GM18517 (cell line): ENCODE results near the gene GABPB1.
"Not testable (repeated sequence)": the region's sequence is repeated elsewhere in the genome, so short reads cannot be mapped to it uniquely, and the experiment has no call there.

Source experiments
- ATAC-seq: cut with Tn5 transposase; IDR thresholded peaks from one replicate; pipeline ENCODE4 v1.9.1; 2021; ENCODE audit warnings: mild to moderate bottlenecking, moderate library complexity; ENCODE audit not compliant: unreplicated experiment

GABPB1 gene

GRCh38 chr15:50354838-50355618 is at the start of gene GABPB1:
TSS of gene GABPB1 (minus strand) at chr15:50355198. CDS start at chr15:50309798, 45,400 bp downstream.
- peak; percentile 39 for ATAC-seq

DNA sequence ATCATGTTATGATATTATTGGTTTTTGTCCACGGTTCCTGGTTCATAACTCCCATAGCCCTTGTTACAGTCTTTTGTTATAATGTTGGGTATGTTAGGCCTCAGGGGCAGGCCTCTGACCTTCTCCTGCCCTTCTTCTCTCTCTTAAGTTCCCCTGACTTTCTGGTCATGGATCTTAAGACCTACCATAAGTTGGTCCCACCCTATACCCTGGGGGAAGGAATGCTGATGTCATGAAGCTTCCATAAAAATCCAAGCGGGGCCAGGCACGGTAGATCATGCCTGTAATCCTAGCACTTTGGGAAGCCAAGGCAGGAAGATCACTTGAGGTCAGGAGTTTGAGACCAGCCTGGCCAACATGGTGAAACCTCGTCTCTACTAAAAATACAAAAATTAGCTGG is 36.6 kb upstream of the GABPB1 start:
- not testable (repeated sequence) for ATAC-seq

- ATAC-seq, result no peak
Measured at GRCh38 chr15:50390554-50391264, 35.7 kb upstream of the GABPB1 start.

- ATAC-seq, result not testable (repeated sequence)
Measured at GRCh38 chr15:50382408-50382807, 27.4 kb upstream of the GABPB1 start.

DNA sequence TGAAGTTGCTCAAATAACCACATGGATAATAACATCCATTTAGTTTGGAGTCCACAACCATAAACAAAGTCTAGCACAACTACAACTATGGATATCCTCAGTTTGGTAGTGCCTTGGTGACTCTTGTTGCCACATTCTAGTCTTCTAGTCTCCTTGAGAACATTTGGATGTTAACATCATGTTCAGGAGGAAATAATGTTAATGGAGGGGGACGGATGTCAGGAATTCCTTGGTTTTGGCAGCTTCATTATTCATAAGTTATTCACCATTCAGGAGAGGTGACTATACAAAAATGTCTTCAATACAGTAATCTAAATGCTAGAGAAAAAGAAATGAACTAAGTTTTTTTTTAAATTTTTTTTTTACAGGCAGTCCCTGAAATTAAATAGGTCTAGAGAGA is 26.4 kb upstream of the GABPB1 start:
- ATAC-seq, result no peak

- ATAC-seq, result no peak
Measured at GRCh38 chr15:50380089-50380488, 25.1 kb upstream of the GABPB1 start.

DNA sequence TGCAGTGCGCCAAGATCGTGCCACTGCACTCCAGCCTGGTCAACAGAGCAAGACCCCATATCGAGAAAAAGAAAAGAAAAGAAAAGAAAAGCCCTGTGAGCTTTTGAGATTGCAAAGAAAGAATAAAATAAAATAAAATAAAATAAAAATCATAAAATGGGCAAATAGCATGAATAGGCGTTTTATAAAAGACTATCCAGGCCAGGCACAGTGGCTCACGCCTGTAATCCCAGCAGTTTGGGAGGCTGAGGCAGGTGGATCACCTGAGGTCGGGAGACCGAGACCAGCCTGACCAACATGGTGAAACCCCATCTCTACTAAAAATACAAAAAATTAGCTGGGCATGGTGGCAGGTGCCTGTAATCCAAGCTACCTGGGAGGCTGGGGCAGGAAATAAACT is 24.4 kb upstream of the GABPB1 start:
- not testable (repeated sequence) for ATAC-seq

DNA sequence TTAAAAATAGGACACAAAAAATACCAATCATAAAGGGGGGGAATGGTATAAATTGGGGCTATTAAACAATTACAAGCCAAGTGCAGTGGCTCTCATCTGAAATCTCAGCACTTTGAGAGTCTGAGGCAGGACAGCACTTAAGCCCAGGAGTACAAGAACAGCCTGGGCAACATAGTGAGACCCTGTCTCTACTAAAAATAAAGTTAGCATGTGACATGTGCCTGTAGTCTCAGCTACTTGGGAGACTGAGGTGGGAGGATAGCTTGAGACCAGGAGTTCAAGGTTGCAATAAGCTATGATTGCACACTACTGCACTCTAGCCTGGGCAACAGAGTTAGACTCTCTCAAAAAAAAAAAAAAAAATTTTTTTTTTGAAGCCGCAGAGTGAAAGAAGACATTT is 23.8 kb upstream of the GABPB1 start:
- no peak for ATAC-seq

DNA sequence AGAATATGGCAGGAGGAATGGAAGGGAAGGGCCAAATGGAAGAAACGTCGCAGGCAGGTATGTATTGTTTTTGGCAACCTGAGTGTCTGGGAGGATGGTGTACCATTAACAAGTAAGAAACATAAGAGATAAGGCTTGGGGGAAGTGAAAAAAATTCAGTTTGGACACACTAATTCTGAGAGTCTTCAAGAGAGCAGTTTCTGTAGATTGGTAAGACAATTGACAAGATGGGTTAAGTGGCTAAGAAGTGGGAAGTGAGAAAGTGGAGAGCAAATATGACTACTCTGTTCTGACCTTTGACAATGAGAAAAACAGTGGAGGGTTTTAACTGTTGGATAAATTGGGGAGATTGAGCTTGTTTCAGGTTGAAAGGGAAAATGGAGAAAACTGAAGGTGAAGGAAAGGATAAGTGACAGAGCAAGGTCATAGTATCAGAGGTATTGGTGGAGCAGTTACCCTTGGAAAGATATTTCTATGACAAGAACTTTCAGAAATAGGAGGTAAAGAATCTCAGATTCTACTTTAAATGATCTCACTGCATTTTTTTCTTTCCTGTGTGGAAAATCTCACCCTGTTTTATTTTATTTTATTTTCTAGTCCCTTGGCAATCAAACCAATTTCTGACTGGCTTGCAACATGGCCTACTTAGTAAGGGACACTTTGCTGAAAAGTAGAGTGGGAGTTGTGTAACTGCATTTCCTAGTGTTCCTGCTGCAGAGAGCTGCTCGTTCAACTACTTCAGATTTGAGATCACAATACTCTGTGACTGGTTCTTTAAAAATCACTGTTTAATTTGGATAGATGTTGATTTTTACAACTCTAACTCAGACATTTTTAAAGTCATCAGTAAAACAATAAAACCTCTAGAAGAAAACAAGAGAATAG is 23.1 kb upstream of the GABPB1 start:
- peak; percentile 99 for ATAC-seq

- not testable (repeated sequence) for ATAC-seq
Measured at GRCh38 chr15:50369564-50369963, 14.6 kb upstream of the GABPB1 start.

DNA sequence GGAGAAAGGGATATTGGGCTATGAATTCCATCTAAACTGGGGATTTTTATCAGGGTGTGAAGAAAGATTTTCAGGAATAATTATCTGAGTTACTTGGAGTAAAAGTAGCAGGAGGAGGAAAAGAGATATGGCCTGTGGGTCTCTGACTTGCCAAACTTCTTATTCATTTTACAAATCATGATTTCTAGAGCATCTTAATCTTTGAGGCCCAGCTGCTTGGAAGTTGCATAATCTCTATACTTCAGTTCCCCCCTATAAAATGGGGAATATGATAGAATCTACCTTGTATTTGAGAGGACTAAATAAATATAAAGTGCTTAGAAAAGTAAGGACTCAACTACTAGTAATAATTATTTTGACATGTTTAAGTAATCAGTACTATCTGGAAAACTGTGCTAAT is 11.0 kb upstream of the GABPB1 start:
- ATAC-seq, result no peak

DNA sequence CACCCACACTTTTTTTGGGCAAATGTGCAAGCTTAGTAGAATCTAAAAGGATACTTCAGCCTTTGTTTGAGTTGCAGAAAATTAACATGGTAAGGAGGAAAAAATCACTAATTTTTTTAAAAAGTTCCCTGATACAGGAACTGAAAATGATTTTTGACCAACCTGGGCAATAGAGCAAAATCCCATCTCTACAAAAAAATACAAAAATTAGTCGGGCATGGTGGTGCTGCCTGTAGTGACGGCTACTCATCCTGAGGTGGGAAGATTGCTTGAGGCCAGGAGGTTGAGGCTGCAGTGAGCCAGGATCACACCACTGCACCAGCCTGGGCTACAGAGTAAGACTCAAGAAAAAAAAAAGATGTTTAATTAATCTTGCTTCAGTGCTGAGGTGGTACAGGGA is 10.6 kb upstream of the GABPB1 start:
- no peak for ATAC-seq

- no peak for ATAC-seq
Measured at GRCh38 chr15:50363612-50364011, 8.6 kb upstream of the GABPB1 start.

DNA sequence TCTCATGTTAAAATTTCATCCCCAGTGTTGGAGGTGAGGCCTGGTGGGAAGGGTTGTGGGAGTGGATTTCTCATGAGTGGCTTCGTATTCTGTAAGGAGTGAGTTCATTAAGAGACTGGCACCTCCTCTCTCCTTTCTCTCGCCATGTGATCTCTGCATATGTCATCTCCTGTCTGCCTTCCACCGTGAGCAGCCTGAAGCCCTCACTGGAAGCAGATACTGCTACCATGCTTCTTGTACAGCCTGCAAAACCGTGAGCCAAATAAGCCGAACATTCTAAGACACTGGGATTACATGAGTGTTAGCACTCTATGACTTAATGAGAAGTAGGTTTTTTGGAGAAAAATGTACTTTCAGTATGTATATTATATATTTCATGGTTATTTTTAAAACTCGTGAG is 6.8 kb upstream of the GABPB1 start:
- no peak for ATAC-seq

GRCh38 chr15:50358845-50359244 is 3.8 kb upstream of the GABPB1 start:
- ATAC-seq, result no peak

GRCh38 chr15:50355980-50356379 is 982 bp upstream of the GABPB1 start:
- ATAC-seq, result no peak

GRCh38 chr15:50355619-50355905 is 564 bp upstream of the GABPB1 start:
- peak; percentile 3 for ATAC-seq

GRCh38 chr15:50353975-50354837 is 792 bp downstream of the GABPB1 start:
- ATAC-seq, result peak; percentile 35

- peak; percentile 4 for ATAC-seq
Measured at GRCh38 chr15:50353251-50353974, 1.6 kb downstream of the GABPB1 start.

DNA sequence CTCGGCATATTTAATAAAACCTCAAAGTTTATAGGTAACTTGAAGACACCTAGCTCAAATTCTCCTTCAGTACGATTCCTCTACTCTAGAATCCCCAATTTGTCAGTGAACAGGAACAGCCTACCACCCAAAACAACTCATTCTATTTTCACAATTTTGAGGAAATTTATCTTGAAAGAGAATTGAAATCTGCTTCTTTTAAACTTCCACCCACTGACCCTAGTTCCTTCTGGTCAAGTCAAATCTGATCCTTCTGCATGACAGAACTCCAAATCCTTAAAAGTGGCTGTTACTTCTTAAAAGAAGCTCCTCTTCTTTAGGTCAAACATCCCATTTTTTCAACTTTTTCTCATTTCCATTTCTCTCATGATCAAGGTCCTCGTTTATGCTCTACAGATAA is 4.4 kb downstream of the GABPB1 start:
- ATAC-seq, result no peak
